GM19043 (cell line): ENCODE measurements around the gene CALY.
"Not testable (repeated sequence)": the region's sequence is repeated elsewhere in the genome, so short reads cannot be mapped to it uniquely, and the experiment has no call there.

Experiments used
- ATAC-seq: cut with Tn5 transposase; IDR thresholded peaks from one replicate; pipeline ENCODE4 v1.9.1; 2021; ENCODE audit warnings: low read depth; ENCODE audit not compliant: unreplicated experiment

CALY gene

GRCh38 chr10:133336577-133337369, at the start of gene CALY:
CALY (minus strand) TSS chr10:133336896; CDS start chr10:133328989, 7,907 bp downstream.
- ATAC-seq: no peak

GRCh38 chr10:133385214-133385613, 48.5 kb upstream of the CALY start:
- ATAC-seq: no peak

- ATAC-seq: no peak
These were observed 47.4 kb upstream of the CALY start for GRCh38 chr10:133384071-133384470.

- ATAC-seq: no peak
These were observed 46.9 kb upstream of the CALY start for GRCh38 chr10:133383551-133383950.

- no peak for ATAC-seq
These were observed 44.3 kb upstream of the CALY start for GRCh38 chr10:133381036-133381435.

GRCh38 chr10:133379801-133380666, 43.3 kb upstream of the CALY start:
- ATAC-seq: no peak

GRCh38 chr10:133379152-133379800, 42.6 kb upstream of the CALY start, which contains the start of gene PAOX:
PAOX (plus strand) TSS chr10:133379262; CDS start chr10:133379317, 55 bp downstream.
- peak; percentile 39 for ATAC-seq

- peak; percentile 39 for ATAC-seq
These were observed 41.8 kb upstream of the CALY start for GRCh38 chr10:133378251-133379096.

- no peak for ATAC-seq
These were observed 41.1 kb upstream of the CALY start for GRCh38 chr10:133377818-133378250.

GRCh38 chr10:133377025-133377817, 40.5 kb upstream of the CALY start:
- ATAC-seq: no peak

- not testable (repeated sequence) for ATAC-seq
These were observed 39.5 kb upstream of the CALY start for GRCh38 chr10:133376183-133376582.

- no peak for ATAC-seq
These were observed 38.8 kb upstream of the CALY start for GRCh38 chr10:133375357-133376115.

- ATAC-seq: peak; percentile 96
These were observed 36.7 kb upstream of the CALY start, which contains the start of gene ECHS1 for GRCh38 chr10:133373174-133374090. ECHS1 (minus strand) TSS chr10:133373354; CDS start chr10:133373333, 21 bp downstream.

GRCh38 chr10:133372507-133372906, 35.8 kb upstream of the CALY start:
- ATAC-seq: no peak

- ATAC-seq: no peak
These were observed 33.5 kb upstream of the CALY start for GRCh38 chr10:133370030-133370786.

GRCh38 chr10:133368153-133368552, 31.5 kb upstream of the CALY start:
- no peak for ATAC-seq

- not testable (repeated sequence) for ATAC-seq
These were observed 30.8 kb upstream of the CALY start for GRCh38 chr10:133367461-133367860.
